Measurements from ENCODE around the gene DUSP6. TPM values are rescaled to one million over a fixed set of nuclear protein-coding genes. Genes with fewer than 3 reads are reported as not detected.
"Not testable (repeated sequence)": the region's sequence is repeated elsewhere in the genome, so short reads cannot be mapped to it uniquely, and the experiment has no call there.

DUSP6 gene
- total RNA-seq, 1 experiment from 2014 or later: 135 TPM

- no peak for DNase-seq (ENCODE audit: low spot score)
These were observed 636 bp downstream of the DUSP6 start for GRCh38 chr12:89351489-89352241.

- DNase-seq (ENCODE audit: low spot score): no peak
These were observed 1.4 kb downstream of the DUSP6 start for GRCh38 chr12:89350630-89351488.

- DNase-seq (ENCODE audit: low spot score): no peak
These were observed 2.1 kb downstream of the DUSP6 start for GRCh38 chr12:89350260-89350629.

GRCh38 chr12:89349814-89350213, 2.5 kb downstream of the DUSP6 start:
- DNase-seq (ENCODE audit: low spot score): no peak

- no peak for DNase-seq (ENCODE audit: low spot score)
These were observed 3.2 kb downstream of the DUSP6 start for GRCh38 chr12:89348894-89349699.

- no peak for DNase-seq (ENCODE audit: low spot score)
These were observed 4.9 kb downstream of the DUSP6 start for GRCh38 chr12:89347325-89347829.

- DNase-seq (ENCODE audit: low spot score): peak; percentile 81
These were observed 5.5 kb downstream of the DUSP6 start for GRCh38 chr12:89346741-89347324.

GRCh38 chr12:89345830-89346740, 6.2 kb downstream of the DUSP6 start:
- DNase-seq (ENCODE audit: low spot score): peak; percentile 93

- DNase-seq (ENCODE audit: low spot score): no peak
These were observed 6.9 kb downstream of the DUSP6 start for GRCh38 chr12:89345376-89345775.

- no peak for DNase-seq (ENCODE audit: low spot score)
These were observed 7.5 kb downstream of the DUSP6 start for GRCh38 chr12:89344862-89345202.

GRCh38 chr12:89344043-89344861, 8.0 kb downstream of the DUSP6 start:
- no peak for DNase-seq (ENCODE audit: low spot score)

GRCh38 chr12:89343127-89343526, 9.2 kb downstream of the DUSP6 start:
- DNase-seq (ENCODE audit: low spot score): no peak

- no peak for DNase-seq (ENCODE audit: low spot score)
These were observed 11.4 kb downstream of the DUSP6 start for GRCh38 chr12:89340861-89341260.

GRCh38 chr12:89339526-89339925, 12.8 kb downstream of the DUSP6 start:
- DNase-seq (ENCODE audit: low spot score): no peak

GRCh38 chr12:89337136-89337535, 15.2 kb downstream of the DUSP6 start:
- DNase-seq (ENCODE audit: low spot score): not testable (repeated sequence)

GRCh38 chr12:89335452-89336244, 16.7 kb downstream of the DUSP6 start:
- no peak for DNase-seq (ENCODE audit: low spot score)

GRCh38 chr12:89334548-89335169, 17.6 kb downstream of the DUSP6 start:
- DNase-seq (ENCODE audit: low spot score): no peak

- peak; percentile 38 for DNase-seq (ENCODE audit: low spot score)
These were observed 18.6 kb downstream of the DUSP6 start for GRCh38 chr12:89333564-89334252.

Data from HT-29 (cell line).